ENCODE measurements around the gene SMTN. TPM values are rescaled to one million over a fixed set of nuclear protein-coding genes. Genes with fewer than 3 reads are reported as not detected.

Gene SMTN
- total RNA-seq, 1 donor from 2014 or later = 9.8 TPM

Other genes starting within 250 kb of the SMTN start
- 20.7 TPM for gene MORC2, start 112.5 kb upstream of the SMTN start, total RNA-seq
- gene TUG1, start 112.1 kb upstream of the SMTN start, total RNA-seq = 85.2 TPM
- 13.9 TPM for gene SELENOM, start 26.2 kb downstream of the SMTN start, total RNA-seq
- 0.78 TPM for gene INPP5J, start 41.6 kb downstream of the SMTN start, total RNA-seq
- gene PLA2G3, start 59.2 kb downstream of the SMTN start, total RNA-seq = not detected
- 29.2 TPM for gene RNF185, start 78.9 kb downstream of the SMTN start, total RNA-seq
- gene LIMK2, start 131.0 kb downstream of the SMTN start, total RNA-seq = 16.7 TPM
- gene PIK3IP1, start 211.2 kb downstream of the SMTN start, total RNA-seq = 23.2 TPM

Measured in occipital lobe (tissue), 1 donor.